Right lobe of liver (tissue), 6 donors: Measurements from ENCODE around the gene LPCAT1. TPM values are rescaled to one million over a fixed set of nuclear protein-coding genes. Genes with fewer than 3 reads are reported as not detected.
A peak's percentile ranks its signal among the peaks of the same experiment; 100 is the strongest.

Source experiments
- ATAC-seq, 4 donors: fragments of 200-7000 bp; cut with Tn5 transposase; one replicate each; pipeline ENCODE4 v1.9.1; 2020; ENCODE audit warnings: mild to moderate bottlenecking in 4 of 4, moderate library complexity in 4 of 4
- DNase-seq, 3 donors: peaks; one replicate each; pipeline ENCODE4 v3.0.0-alpha.2; 2020
- H3K27ac ChIP-seq, 3 donors: fragments of 200-600 bp; one replicate each; pipeline ENCODE4 v1.8.0; 2022
- H3K27me3 ChIP-seq, 2 donors: fragments of 200-600 bp; one replicate each; pipeline ENCODE4 v1.8.0; 2022
- H3K36me3 ChIP-seq, 4 donors: fragments of 200-600 bp; sonication (generic) in 1 of 4; one replicate each; pipeline versions ENCODE4 v1.5.1 to v1.8.0; 2017 to 2022; ENCODE audit warnings: control low read depth in 1 of 4
- H3K4me1 ChIP-seq, 4 donors: fragments of 200-600 bp; sonication (generic) in 1 of 4; one replicate each; pipeline versions ENCODE4 v1.5.1 to v1.8.0; 2017 to 2022; ENCODE audit warnings: control low read depth in 1 of 4
- H3K4me3 ChIP-seq, 3 donors: fragments of 200-600 bp; one replicate each; pipeline ENCODE4 v1.8.0; 2022
- H3K9me3 ChIP-seq, 4 donors: fragments of 200-600 bp; sonication (generic) in 1 of 4; one replicate each; pipeline versions ENCODE4 v1.5.1 to v1.8.0; 2017 to 2022; ENCODE audit warnings: control low read depth in 1 of 4
- POLR2A ChIP-seq: fragments of 450-650 bp; IDR thresholded peaks from one replicate; pipeline ENCODE4 v1.6.1; 2017; ENCODE audit warnings: antibody characterized with exemption, mild to moderate bottlenecking
- WGBS: methylation state at CpG from one replicate; pipeline ENCODE4 v1.1.6; 2018; ENCODE audit warnings: low coverage, low lambda C conversion rate; ENCODE audit not compliant: insufficient coverage; ENCODE audit errors: missing lambda C conversion rate; 5-methylcytosine and 5-hydroxymethylcytosine counted together
- intact Hi-C, 2 donors: fragments of 100-400 bp; cut with DNase I; formaldehyde crosslinking; loops; one replicate each; pipeline versions ENCODE4 v1.11.2 to v1.14.1; 2022
- total RNA-seq, 6 experiments: library from RNA; depleted of rRNA in 2 of 6; stranded (reverse); fragments of >200 nt in 2 of 6; fragmentation: NEBNext Ultra II Directional in 3 of 6; extraction: Animal tissue kit (Norgen Biotek cat#: 25700) in 3 of 6; gene quantifications; one replicate each; pipeline versions ENCODE4 v1.1.0 to v1.2.4, GENCODE V29; 2016 to 2023
- TF ChIP-seq, protein P1 (sequence below), 4 donors: fragments of 200-600 bp in 3 of 4; fragments of 450-650 bp in 1 of 4; IDR thresholded peaks; one replicate each; pipeline versions ENCODE4 v1.5.1 to v1.8.0; 2016 to 2022; ENCODE audit warnings: antibody characterized with exemption in 4 of 4, mild to moderate bottlenecking in 2 of 4
- donor health status: DM: no; HTN: yes; CAD: no.
- donor health status: DM: no; HTN: no; CAD: no.
- donor health status: DM: no; HTN: no; CAD: no.
- donor health status: DM: no; HTN: yes; CAD: no.
- donor health status: DM: no; HTN: yes; CAD: no.

The LPCAT1 gene
- total RNA-seq, 6 experiments from 2014 or later, result 6.9 to 38.6 (median 13.1) TPM

DNA sequence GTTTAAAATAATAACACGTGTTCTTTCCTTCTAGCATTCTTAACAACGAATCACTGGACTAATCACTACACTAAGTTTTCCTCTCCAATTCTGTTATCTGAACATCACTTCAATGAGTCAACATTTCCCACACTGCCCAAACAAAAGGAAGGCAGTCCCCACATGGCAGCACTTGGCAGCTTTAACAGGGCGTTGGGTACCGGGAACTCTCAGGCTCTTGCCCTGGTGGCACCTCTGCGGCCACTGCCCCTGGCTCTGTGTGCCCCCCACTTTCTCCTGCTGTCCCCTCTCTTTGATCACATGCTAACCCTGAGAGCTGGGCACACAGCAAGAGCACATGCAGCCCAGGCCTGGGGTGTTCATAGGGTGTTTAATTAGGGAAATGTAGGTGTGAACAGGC lies 94.3 kb downstream of the LPCAT1 start:
- WGBS, result 88% methylated on average over 5 of the region's 5 CpGs
- H3K27ac ChIP-seq, result no peak overlapping the region
- ATAC-seq (no peak), DNase-seq (peak in 2 of 3 donors; percentile 3 to 22)
- no peaks in the 10 kb centered on the region for H3K27me3 ChIP-seq
- H3K4me3 ChIP-seq, result no peak overlapping the region
- peaks cover 0 to 8% (median 0%) of the 10 kb centered on the region in 4 donors for H3K9me3 ChIP-seq
- H3K36me3 ChIP-seq, result no peaks in the 10 kb centered on the region
- H3K4me1 ChIP-seq, result no peaks in the 10 kb centered on the region
- TF ChIP-seq, protein P1, sequence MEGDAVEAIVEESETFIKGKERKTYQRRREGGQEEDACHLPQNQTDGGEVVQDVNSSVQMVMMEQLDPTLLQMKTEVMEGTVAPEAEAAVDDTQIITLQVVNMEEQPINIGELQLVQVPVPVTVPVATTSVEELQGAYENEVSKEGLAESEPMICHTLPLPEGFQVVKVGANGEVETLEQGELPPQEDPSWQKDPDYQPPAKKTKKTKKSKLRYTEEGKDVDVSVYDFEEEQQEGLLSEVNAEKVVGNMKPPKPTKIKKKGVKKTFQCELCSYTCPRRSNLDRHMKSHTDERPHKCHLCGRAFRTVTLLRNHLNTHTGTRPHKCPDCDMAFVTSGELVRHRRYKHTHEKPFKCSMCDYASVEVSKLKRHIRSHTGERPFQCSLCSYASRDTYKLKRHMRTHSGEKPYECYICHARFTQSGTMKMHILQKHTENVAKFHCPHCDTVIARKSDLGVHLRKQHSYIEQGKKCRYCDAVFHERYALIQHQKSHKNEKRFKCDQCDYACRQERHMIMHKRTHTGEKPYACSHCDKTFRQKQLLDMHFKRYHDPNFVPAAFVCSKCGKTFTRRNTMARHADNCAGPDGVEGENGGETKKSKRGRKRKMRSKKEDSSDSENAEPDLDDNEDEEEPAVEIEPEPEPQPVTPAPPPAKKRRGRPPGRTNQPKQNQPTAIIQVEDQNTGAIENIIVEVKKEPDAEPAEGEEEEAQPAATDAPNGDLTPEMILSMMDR (IDR thresholded peaks at IDR 0.05), result no peak
- no peak for TF ChIP-seq POLR2A
- intact Hi-C loops, result no loop called here

DNA sequence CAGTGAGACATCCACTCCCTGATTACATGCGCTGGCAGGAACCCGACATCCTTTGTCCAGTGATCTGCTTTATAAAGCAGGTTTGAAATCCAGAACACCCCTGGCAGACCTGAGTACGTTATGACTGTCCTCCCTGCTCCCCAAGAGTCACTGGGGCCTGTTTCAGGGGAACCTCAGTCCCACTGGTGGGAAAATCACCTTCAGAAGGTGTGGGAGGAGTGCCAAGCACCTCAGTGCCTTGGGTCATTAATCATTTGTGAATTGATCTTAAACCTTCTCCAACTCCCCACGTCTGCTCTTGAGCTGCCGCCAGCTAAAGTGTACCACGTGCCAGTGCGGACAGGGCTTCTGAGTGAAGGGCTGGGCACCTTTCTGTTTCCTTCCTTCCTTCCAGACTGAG lies 94.7 kb downstream of the LPCAT1 start:
- WGBS, result 54% methylated on average over 5 of the region's 7 CpGs
- Histone ChIP-seq H3K27me3 (no peaks in the 10 kb centered on the region), H3K36me3 (no peaks in the 10 kb centered on the region), H3K27ac (no peak overlapping the region), H3K9me3 (peaks cover 0 to 8% (median 0%) of the 10 kb centered on the region in 4 donors), H3K4me1 (no peaks in the 10 kb centered on the region), H3K4me3 (no peak overlapping the region)
- DNase-seq (peak in 2 of 3 donors; percentile 9 to 10), ATAC-seq (no peak)
- intact Hi-C loops, result no loop called here
- TF ChIP-seq, protein P1 (IDR thresholded peaks at IDR 0.05), result no peak
- TF ChIP-seq POLR2A, result no peak

DNA sequence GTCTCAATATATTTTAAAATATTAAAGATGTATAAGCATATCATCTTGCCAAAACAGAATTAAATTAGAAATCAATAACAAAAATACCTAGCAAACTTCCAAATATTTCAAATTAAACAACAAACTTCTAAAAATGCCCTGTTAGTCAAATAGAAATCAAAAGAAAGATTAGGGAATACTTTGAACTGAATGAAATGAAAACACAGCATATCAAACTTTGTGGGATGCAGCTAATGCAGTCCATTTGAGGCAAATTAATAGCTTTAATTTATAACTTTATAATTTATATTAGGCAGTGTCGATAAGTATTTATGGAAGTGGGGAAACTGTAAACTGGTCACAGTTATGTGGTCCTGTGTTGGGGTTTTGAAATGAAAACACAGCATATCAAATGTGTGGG lies 95.7 kb downstream of the LPCAT1 start:
- ATAC-seq (no peak), DNase-seq (no peak)
- WGBS, result 63% methylated on average over 1 of the region's 1 CpG
- Histone ChIP-seq H3K27me3 (no peaks in the 10 kb centered on the region), H3K9me3 (peaks cover 0 to 8% (median 0%) of the 10 kb centered on the region in 4 donors), H3K27ac (no peak overlapping the region), H3K4me1 (no peaks in the 10 kb centered on the region), H3K4me3 (no peak overlapping the region), H3K36me3 (no peaks in the 10 kb centered on the region)
- intact Hi-C loops, result no loop called here
- no peak for TF ChIP-seq POLR2A
- TF ChIP-seq, protein P1 (IDR thresholded peaks at IDR 0.05), result no peak

DNA sequence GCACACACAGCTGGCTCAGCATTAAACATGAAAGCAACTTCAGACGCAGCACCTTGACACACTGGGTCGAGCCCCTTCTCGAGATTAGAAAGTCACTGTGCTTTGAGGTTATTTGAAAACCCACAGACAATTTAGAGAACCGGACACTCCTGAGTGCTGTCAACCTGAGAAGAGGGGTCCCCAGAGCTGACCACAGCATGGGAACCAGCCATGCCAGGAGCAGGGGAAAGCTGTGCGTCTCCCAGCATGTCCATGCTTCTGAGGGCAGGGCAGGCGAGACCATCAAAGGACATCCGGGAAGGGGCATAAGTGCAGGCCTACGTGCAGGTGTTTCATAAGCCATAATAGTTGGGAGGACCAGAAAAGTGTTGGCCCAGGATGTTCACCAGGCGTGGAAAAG lies 99.0 kb downstream of the LPCAT1 start:
- DNase-seq (peak in 2 of 3 donors; percentile 3 to 23), ATAC-seq (no peak)
- H3K9me3 ChIP-seq, result peaks cover 0 to 8% (median 0%) of the 10 kb centered on the region in 4 donors

More for the DNA sequence above, 99.0 kb downstream of the LPCAT1 start:
- Histone ChIP-seq H3K27ac (no peak overlapping the region), H3K4me1 (no peaks in the 10 kb centered on the region), H3K27me3 (no peaks in the 10 kb centered on the region), H3K36me3 (no peaks in the 10 kb centered on the region), H3K4me3 (no peak overlapping the region)
- 64% methylated on average over 6 of the region's 9 CpGs for WGBS
- intact Hi-C loops, result no loop called here
- TF ChIP-seq, protein P1 (IDR thresholded peaks at IDR 0.05), result no peak
- no peak for TF ChIP-seq POLR2A
